Keratinocyte (primary cell): Measurements from ENCODE around the gene MOCS3.

ENCODE experiments used
- EZH2 ChIP-seq: IDR thresholded peaks from one replicate; pipeline ENCODE4 v1.6.1; 2012; ENCODE audit warnings: inconsistent platforms, mild to moderate bottlenecking, low read length, moderate library complexity
- TF ChIP-seq, protein P1 (sequence below), 3 experiments: IDR thresholded peaks in 1 of 3; conservative IDR thresholded peaks in 1 of 3; optimal IDR thresholded peaks in 1 of 3; 2 replicates in 2 of 3; 3 replicates in 1 of 3; pipeline versions ENCODE3 to v1.5.1; 2011; ENCODE audit warnings: low read length in 3 of 3, mild to moderate bottlenecking in 3 of 3, moderate library complexity in 2 of 3, control low read depth in 1 of 3, inconsistent platforms in 1 of 3; ENCODE audit not compliant: insufficient read depth in 2 of 3; ENCODE audit errors: extremely low read depth in 1 of 3

DNA sequence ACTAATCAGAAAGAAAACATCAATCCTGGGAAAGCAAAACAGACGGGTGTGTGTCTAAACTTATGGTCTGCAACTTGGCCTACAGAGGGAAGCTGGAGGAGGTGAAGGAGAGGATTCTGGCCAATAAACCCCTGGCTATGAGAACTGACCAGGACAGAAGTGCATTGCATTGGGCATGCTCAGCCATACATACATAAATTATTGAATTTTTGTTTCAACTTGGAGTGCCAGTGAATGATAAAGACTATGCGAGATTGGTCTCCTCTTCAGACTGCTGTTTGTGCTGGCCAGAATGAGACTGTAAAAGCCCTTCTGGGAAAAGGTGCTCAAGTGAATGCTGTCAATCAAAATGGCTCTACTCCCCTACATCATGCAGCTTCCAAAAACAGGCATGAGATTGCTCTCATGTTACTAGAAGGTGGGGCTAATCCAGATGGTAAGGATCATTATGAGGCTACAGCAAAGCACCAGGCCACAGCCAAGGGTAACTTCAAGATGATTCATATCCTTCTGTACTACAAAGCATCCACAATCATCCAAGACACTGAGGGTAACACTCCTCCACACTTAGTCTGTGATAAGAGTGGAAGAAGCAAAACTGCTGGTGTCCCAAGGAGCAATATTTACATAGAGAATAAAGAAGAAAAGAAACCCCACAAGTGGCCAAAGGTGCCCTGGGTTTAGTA lies 44.8 kb upstream of the MOCS3 start:
- TF ChIP-seq, protein P1, sequence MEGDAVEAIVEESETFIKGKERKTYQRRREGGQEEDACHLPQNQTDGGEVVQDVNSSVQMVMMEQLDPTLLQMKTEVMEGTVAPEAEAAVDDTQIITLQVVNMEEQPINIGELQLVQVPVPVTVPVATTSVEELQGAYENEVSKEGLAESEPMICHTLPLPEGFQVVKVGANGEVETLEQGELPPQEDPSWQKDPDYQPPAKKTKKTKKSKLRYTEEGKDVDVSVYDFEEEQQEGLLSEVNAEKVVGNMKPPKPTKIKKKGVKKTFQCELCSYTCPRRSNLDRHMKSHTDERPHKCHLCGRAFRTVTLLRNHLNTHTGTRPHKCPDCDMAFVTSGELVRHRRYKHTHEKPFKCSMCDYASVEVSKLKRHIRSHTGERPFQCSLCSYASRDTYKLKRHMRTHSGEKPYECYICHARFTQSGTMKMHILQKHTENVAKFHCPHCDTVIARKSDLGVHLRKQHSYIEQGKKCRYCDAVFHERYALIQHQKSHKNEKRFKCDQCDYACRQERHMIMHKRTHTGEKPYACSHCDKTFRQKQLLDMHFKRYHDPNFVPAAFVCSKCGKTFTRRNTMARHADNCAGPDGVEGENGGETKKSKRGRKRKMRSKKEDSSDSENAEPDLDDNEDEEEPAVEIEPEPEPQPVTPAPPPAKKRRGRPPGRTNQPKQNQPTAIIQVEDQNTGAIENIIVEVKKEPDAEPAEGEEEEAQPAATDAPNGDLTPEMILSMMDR (optimal IDR thresholded peaks at IDR 0.05 in 1 of 3, IDR thresholded peaks at IDR 0.05 in 1 of 3, conservative IDR thresholded peaks at IDR 0.05 in 1 of 3; ENCODE audit: extremely low read depth in 1 of 3, insufficient read depth in 2 of 3, low read length in 3 of 3), result no peak
- no peak for TF ChIP-seq EZH2
